ENCODE results near the gene NRL. TPM values are rescaled to one million over a fixed set of nuclear protein-coding genes. Genes with fewer than 3 reads are reported as not detected.
A peak's percentile ranks its signal among the peaks of the same experiment; 100 is the strongest.
"Not testable (repeated sequence)": the region's sequence is repeated elsewhere in the genome, so short reads cannot be mapped to it uniquely, and the experiment has no call there.

The NRL gene
- total RNA-seq, 4 donors from 2014 or later: 2.1 to 11.7 (median 8.4) TPM

- no peaks in the 10 kb centered on the region for H3K36me3 ChIP-seq
- no peaks in the 10 kb centered on the region for H3K4me1 ChIP-seq
- no peaks in the 10 kb centered on the region for H3K9me3 ChIP-seq
- intact Hi-C loops (cut with DNase I): no loop called here
- TF ChIP-seq CTCF (IDR thresholded peaks at IDR 0.05) (no peak), POLR2A (IDR thresholded peaks at IDR 0.05) (no peak)
- no peak overlapping the region for H3K4me3 ChIP-seq (replicated peaks in 1 of 3)
- no peak overlapping the region for H3K27ac ChIP-seq
- DNase-seq: no peak
- 36 to 43% methylated on average over 5 of the region's 5 CpGs for WGBS, 2 donors
- H3K27me3 ChIP-seq: no peaks in the 10 kb centered on the region
Measured at GRCh38 chr14:24042746-24043145, 72.0 kb downstream of the NRL start.

- no peaks in the 10 kb centered on the region for H3K27me3 ChIP-seq
- no peak for DNase-seq
- intact Hi-C loops (cut with DNase I): no loop called here
- TF ChIP-seq POLR2A (IDR thresholded peaks at IDR 0.05) (no peak), CTCF (IDR thresholded peaks at IDR 0.05) (no peak)
- H3K9me3 ChIP-seq: no peaks in the 10 kb centered on the region
- peaks cover 3% of the 10 kb centered on the region in 2 donors for H3K4me1 ChIP-seq
- no peaks in the 10 kb centered on the region for H3K36me3 ChIP-seq
- no peak overlapping the region for H3K27ac ChIP-seq
- 46 to 66% methylated on average over 2 of the region's 2 CpGs for WGBS, 2 donors
- no peak overlapping the region for H3K4me3 ChIP-seq (replicated peaks in 1 of 3)
Measured at GRCh38 chr14:24040692-24041091, 74.1 kb downstream of the NRL start.

- no peak overlapping the region for H3K4me3 ChIP-seq (replicated peaks in 1 of 3)
- peaks cover 3% of the 10 kb centered on the region in 2 donors for H3K4me1 ChIP-seq
- WGBS, 2 donors: 93 to 95% methylated on average over 2 of the region's 2 CpGs
- TF ChIP-seq CTCF (IDR thresholded peaks at IDR 0.05) (no peak), POLR2A (IDR thresholded peaks at IDR 0.05) (no peak)
- intact Hi-C loops (cut with DNase I): no loop called here
- DNase-seq: no peak
- H3K9me3 ChIP-seq: no peaks in the 10 kb centered on the region
- no peak overlapping the region for H3K27ac ChIP-seq
- H3K27me3 ChIP-seq: no peaks in the 10 kb centered on the region
- H3K36me3 ChIP-seq: no peaks in the 10 kb centered on the region
Measured at GRCh38 chr14:24038686-24039085, 76.1 kb downstream of the NRL start.

- DNase-seq: no peak
- intact Hi-C loops (cut with DNase I): no loop called here
- Histone ChIP-seq H3K36me3 (no peaks in the 10 kb centered on the region), H3K4me1 (peaks cover 3% of the 10 kb centered on the region in 2 donors), H3K4me3 (replicated peaks in 1 of 3) (no peak overlapping the region), H3K27me3 (no peaks in the 10 kb centered on the region), H3K9me3 (no peaks in the 10 kb centered on the region), H3K27ac (no peak overlapping the region)
- WGBS, 2 donors: 71 to 79% methylated on average over 13 to 14 of the region's 14 CpGs
- no peak for TF ChIP-seq CTCF (IDR thresholded peaks at IDR 0.05)
Measured at GRCh38 chr14:24037658-24038037, 77.1 kb downstream of the NRL start.

- DNase-seq; H3K27me3 ChIP-seq; H3K4me1 ChIP-seq; H3K36me3 ChIP-seq; intact Hi-C loops (cut with DNase I); H3K9me3 ChIP-seq: not testable (repeated sequence)
- H3K27ac ChIP-seq: peak overlapping the region in 2 of 3 donors; percentile 88 to 90
- peak overlapping the region in 2 of 3 donors; percentile 10 to 42 for H3K4me3 ChIP-seq (replicated peaks in 1 of 3)
- 42 to 51% methylated on average over 10 of the region's 10 CpGs for WGBS, 2 donors
- TF ChIP-seq CTCF (IDR thresholded peaks at IDR 0.05): peak in 1 of 6 experiments; percentile 31
Measured at GRCh38 chr14:24036963-24037657, 77.6 kb downstream of the NRL start.
